H1 (cell line): ENCODE results near the gene SVOPL.

Source experiments
- CHD2 ChIP-seq: IDR thresholded peaks from 2 replicates; pipeline ENCODE4 v1.6.1; 2012; ENCODE audit warnings: low read length, improper control_type of control experiment
- EZH2 ChIP-seq: fragments of 200-600 bp; sonication (generic); IDR thresholded peaks from 2 replicates; pipeline ENCODE4 v1.7.1; 2012; ENCODE audit warnings: low read depth, mild to moderate bottlenecking, moderate library complexity, low read length, inconsistent platforms; ENCODE audit not compliant: severe bottlenecking
- MAFK ChIP-seq: IDR thresholded peaks from 2 replicates; pipeline ENCODE4 v1.6.1; 2012; ENCODE audit warnings: low read depth, mild to moderate bottlenecking, improper control_type of control experiment, low read length
- POLR2A ChIP-seq, 2 experiments: IDR thresholded peaks; 1 replicate in 1 of 2; 2 replicates in 1 of 2; pipeline ENCODE4 v1.6.1; 2011; ENCODE audit warnings: low read depth in 2 of 2, low read length in 2 of 2, mild to moderate bottlenecking in 2 of 2; ENCODE audit errors: control extremely low read depth in 1 of 2
- POLR2AphosphoS5 ChIP-seq: IDR thresholded peaks from 2 replicates; pipeline ENCODE4 v1.6.1; 2011; ENCODE audit warnings: low read depth, low read length
- TEAD4 ChIP-seq: IDR thresholded peaks from 2 replicates; pipeline ENCODE4 v1.6.1; 2012; ENCODE audit warnings: low read depth, low read length, inconsistent platforms, mixed read lengths
- ZNF274 ChIP-seq: IDR thresholded peaks from 2 replicates; pipeline ENCODE4 v1.7.0; 2012; ENCODE audit warnings: low read length, borderline replicate concordance; ENCODE audit errors: extremely low read depth
- TF ChIP-seq, protein P1 (sequence below), 3 experiments: IDR thresholded peaks; 1 replicate in 2 of 3; 2 replicates in 1 of 3; pipeline versions ENCODE4 v1.5.1 to v1.6.1; 2011; ENCODE audit warnings: low read length in 3 of 3, mild to moderate bottlenecking in 3 of 3, inconsistent platforms in 2 of 3, low read depth in 1 of 3, moderate library complexity in 1 of 3; ENCODE audit not compliant: insufficient read depth in 1 of 3; ENCODE audit errors: control extremely low read depth in 1 of 3

GRCh38 chr7:138690495-138690894, 10.7 kb downstream of the SVOPL start:
- TF ChIP-seq POLR2A (IDR thresholded peaks at IDR 0.05; ENCODE audit: control extremely low read depth in 1 of 2, low read depth in 2 of 2, low read length in 2 of 2): no peak
- TF ChIP-seq POLR2AphosphoS5: no peak
- TF ChIP-seq, protein P1, sequence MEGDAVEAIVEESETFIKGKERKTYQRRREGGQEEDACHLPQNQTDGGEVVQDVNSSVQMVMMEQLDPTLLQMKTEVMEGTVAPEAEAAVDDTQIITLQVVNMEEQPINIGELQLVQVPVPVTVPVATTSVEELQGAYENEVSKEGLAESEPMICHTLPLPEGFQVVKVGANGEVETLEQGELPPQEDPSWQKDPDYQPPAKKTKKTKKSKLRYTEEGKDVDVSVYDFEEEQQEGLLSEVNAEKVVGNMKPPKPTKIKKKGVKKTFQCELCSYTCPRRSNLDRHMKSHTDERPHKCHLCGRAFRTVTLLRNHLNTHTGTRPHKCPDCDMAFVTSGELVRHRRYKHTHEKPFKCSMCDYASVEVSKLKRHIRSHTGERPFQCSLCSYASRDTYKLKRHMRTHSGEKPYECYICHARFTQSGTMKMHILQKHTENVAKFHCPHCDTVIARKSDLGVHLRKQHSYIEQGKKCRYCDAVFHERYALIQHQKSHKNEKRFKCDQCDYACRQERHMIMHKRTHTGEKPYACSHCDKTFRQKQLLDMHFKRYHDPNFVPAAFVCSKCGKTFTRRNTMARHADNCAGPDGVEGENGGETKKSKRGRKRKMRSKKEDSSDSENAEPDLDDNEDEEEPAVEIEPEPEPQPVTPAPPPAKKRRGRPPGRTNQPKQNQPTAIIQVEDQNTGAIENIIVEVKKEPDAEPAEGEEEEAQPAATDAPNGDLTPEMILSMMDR (IDR thresholded peaks at IDR 0.05; ENCODE audit: control extremely low read depth in 1 of 3, insufficient read depth in 1 of 3, low read depth in 1 of 3, low read length in 3 of 3): no peak
- no peak for TF ChIP-seq EZH2
- TF ChIP-seq CHD2: no peak
- TF ChIP-seq TEAD4: no peak
- no peak for TF ChIP-seq ZNF274
- no peak for TF ChIP-seq MAFK
